ENCODE results near the gene MBOAT7. TPM values are rescaled to one million over a fixed set of nuclear protein-coding genes. Genes with fewer than 3 reads are reported as not detected.

MBOAT7 gene
- total and polyA plus RNA-seq, 2 of the 8 experiments (the other 6 are each of a cell fraction or from before 2014, with no cell fraction given), result 85.5 to 90.9 TPM

- TF ChIP-seq SIX5 (IDR thresholded peaks at IDR 0.05; ENCODE audit: low read depth, low read length) (peak; percentile 17; the same call in 1 of the 2 replicates), YY1 (IDR thresholded peaks at IDR 0.05; ENCODE audit: low read depth, low read length) (no peak), GABPA (IDR thresholded peaks at IDR 0.05; ENCODE audit: borderline replicate concordance, insufficient read depth, low read length) (peak; percentile 6; the same call in 1 of the 2 replicates), SAP30 (IDR thresholded peaks at IDR 0.05; ENCODE audit: insufficient read depth, insufficient replicate concordance, low read length) (no peak), SP4 (IDR thresholded peaks at IDR 0.05; ENCODE audit: low read length) (no peak), JUND (IDR thresholded peaks at IDR 0.05; ENCODE audit: low read length) (no peak), RAD21 (IDR thresholded peaks at IDR 0.05 in 1 of 2, conservative IDR thresholded peaks at IDR 0.05 in 1 of 2; ENCODE audit: low read depth in 2 of 2, low read length in 2 of 2) (peak in 1 of 2 experiments; percentile 22; a peak in 2 of 4 replicates), CREB1 (IDR thresholded peaks at IDR 0.05) (0 out of 2 replicates have a peak, but pooled peaks have one; percentile 17)
- TF ChIP-seq, protein P1, sequence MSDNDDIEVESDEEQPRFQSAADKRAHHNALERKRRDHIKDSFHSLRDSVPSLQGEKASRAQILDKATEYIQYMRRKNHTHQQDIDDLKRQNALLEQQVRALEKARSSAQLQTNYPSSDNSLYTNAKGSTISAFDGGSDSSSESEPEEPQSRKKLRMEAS (IDR thresholded peaks at IDR 0.05), result 0 out of 2 replicates have a peak, but pooled peaks have one; percentile 27
These were observed 16.7 kb downstream of the MBOAT7 start, which contains the start of gene TMC4 (continued) for GRCh38 chr19:54172471-54173358.
